Loucy (cell line): ENCODE measurements around the gene PRR23E.

Experiments
- H2AFZ ChIP-seq: fragments of 200-600 bp; sonication (generic); 2 replicates; pipeline ENCODE4 v1.6.0; 2016; ENCODE audit warnings: antibody characterized with exemption, mild to moderate bottlenecking, low read length, moderate library complexity
- H3F3A ChIP-seq: fragments of 200-600 bp; 2 replicates; pipeline ENCODE4 v1.6.0; 2016; ENCODE audit warnings: antibody characterized with exemption, low read depth, mild to moderate bottlenecking
- H3K27me3 ChIP-seq: fragments of 200-600 bp; sonication (generic); 2 replicates; pipeline ENCODE4 v1.6.1; 2014; ENCODE audit warnings: low read length, mild to moderate bottlenecking; ENCODE audit not compliant: insufficient read depth, poor library complexity, severe bottlenecking
- H3K36me3 ChIP-seq: fragments of 200-600 bp; sonication (generic); 2 replicates; pipeline ENCODE4 v1.6.1; 2016; ENCODE audit warnings: low read length; ENCODE audit not compliant: insufficient read depth
- H3K4me1 ChIP-seq: fragments of 200-600 bp; sonication (generic); 2 replicates; pipeline ENCODE4 v1.5.1; 2014; ENCODE audit warnings: low read length, mild to moderate bottlenecking; ENCODE audit not compliant: insufficient read depth, poor library complexity, severe bottlenecking
- H3K4me2 ChIP-seq: fragments of 200-600 bp; sonication (generic); 2 replicates; pipeline ENCODE4 v1.6.0; 2014; ENCODE audit warnings: antibody characterized with exemption, low read length, low read depth, mild to moderate bottlenecking; ENCODE audit not compliant: poor library complexity, severe bottlenecking
- H3K4me3 ChIP-seq: fragments of 200-600 bp; sonication (generic); 2 replicates; pipeline ENCODE4 v1.5.1; 2014; ENCODE audit warnings: low read length, mild to moderate bottlenecking, mixed read lengths; ENCODE audit not compliant: poor library complexity, severe bottlenecking
- H3K79me2 ChIP-seq: fragments of 200-600 bp; sonication (generic); 2 replicates; pipeline ENCODE4 v1.6.1; 2014; ENCODE audit warnings: low read length; ENCODE audit not compliant: insufficient read depth
- H3K9ac ChIP-seq: fragments of 200-600 bp; sonication (generic); 2 replicates; pipeline ENCODE4 v1.6.0; 2014; ENCODE audit warnings: mild to moderate bottlenecking, low read depth, low read length, moderate library complexity; ENCODE audit not compliant: poor library complexity, severe bottlenecking
- H3K9me2 ChIP-seq: fragments of 200-600 bp; sonication (generic); replicated peaks from 2 replicates; pipeline ENCODE4 v1.6.1; 2016; ENCODE audit warnings: low read depth, low read length, mixed read lengths
- H3K9me3 ChIP-seq: fragments of 200-600 bp; sonication (generic); 2 replicates; pipeline ENCODE4 v1.6.1; 2014; ENCODE audit warnings: mild to moderate bottlenecking, antibody characterized with exemption, low read length, low read depth; ENCODE audit not compliant: insufficient read depth
- H4K20me1 ChIP-seq: fragments of 200-600 bp; sonication (generic); 2 replicates; pipeline ENCODE4 v1.6.0; 2014; ENCODE audit warnings: antibody characterized with exemption, low read length, mild to moderate bottlenecking; ENCODE audit not compliant: insufficient read depth, poor library complexity, severe bottlenecking
- CTCF ChIP-seq: fragments of 200-600 bp; sonication (generic); conservative IDR thresholded peaks from 2 replicates; pipeline ENCODE4 v1.5.1; 2014; ENCODE audit warnings: mild to moderate bottlenecking, antibody characterized with exemption, low read length
- EZH2phosphoT487 ChIP-seq: fragments of 200-600 bp; IDR thresholded peaks from 2 replicates; pipeline ENCODE4 v1.6.1; 2018; ENCODE audit warnings: antibody characterized with exemption, mild to moderate bottlenecking, moderate library complexity, borderline replicate concordance

The PRR23E gene

GRCh38 chr3:127221446-127222035 is 28.6 kb downstream of the PRR23E start:
- H3K4me2 ChIP-seq: peak overlapping the region; percentile 71
- H4K20me1 ChIP-seq: no peaks in the 10 kb centered on the region
- H3K9ac ChIP-seq: peak overlapping the region; percentile 60
- peaks cover 13% of the 10 kb centered on the region for H3K9me3 ChIP-seq
- H3K4me1 ChIP-seq: peaks cover 92% of the 10 kb centered on the region
- H3K27me3 ChIP-seq: no peaks in the 10 kb centered on the region
- H3F3A ChIP-seq: no peaks in the 10 kb centered on the region; the same call in 1 of the 2 replicates
- H3K79me2 ChIP-seq: peaks cover 73% of the 10 kb centered on the region
- no peaks in the 10 kb centered on the region for H3K36me3 ChIP-seq
- no peak overlapping the region for H2AFZ ChIP-seq
- TF ChIP-seq EZH2phosphoT487 (no peak), CTCF (no peak)
- no peaks in the 10 kb centered on the region for H3K9me2 ChIP-seq
- H3K4me3 ChIP-seq: no peak overlapping the region

- peaks cover 67% of the 10 kb centered on the region for H3K79me2 ChIP-seq
- TF ChIP-seq CTCF: no peak
- no peak for TF ChIP-seq EZH2phosphoT487
- no peaks in the 10 kb centered on the region for H3K36me3 ChIP-seq
- no peaks in the 10 kb centered on the region for H4K20me1 ChIP-seq
- no peaks in the 10 kb centered on the region; the same call in 1 of the 2 replicates for H3F3A ChIP-seq
- peak overlapping the region; percentile 60 for H3K9ac ChIP-seq
- H3K27me3 ChIP-seq: no peaks in the 10 kb centered on the region
- peak overlapping the region; percentile 71 for H3K4me2 ChIP-seq
- H2AFZ ChIP-seq: no peak overlapping the region
- no peak overlapping the region for H3K4me3 ChIP-seq
- H3K4me1 ChIP-seq: peaks cover 90% of the 10 kb centered on the region
- no peaks in the 10 kb centered on the region for H3K9me2 ChIP-seq
- peaks cover 13% of the 10 kb centered on the region for H3K9me3 ChIP-seq
Observed at GRCh38 chr3:127222163-127222562, 29.2 kb downstream of the PRR23E start.

GRCh38 chr3:127222664-127223063 is 29.7 kb downstream of the PRR23E start:
- Histone ChIP-seq H3K27me3 (no peaks in the 10 kb centered on the region), H3K4me2 (peak overlapping the region; percentile 71), H3F3A (no peaks in the 10 kb centered on the region; the same call in 1 of the 2 replicates), H3K9me3 (peaks cover 13% of the 10 kb centered on the region), H3K4me3 (peak overlapping the region; percentile 72), H3K9me2 (no peaks in the 10 kb centered on the region), H3K36me3 (no peaks in the 10 kb centered on the region), H3K9ac (peak overlapping the region; percentile 60), H2AFZ (no peak overlapping the region), H3K79me2 (peaks cover 62% of the 10 kb centered on the region), H4K20me1 (no peaks in the 10 kb centered on the region), H3K4me1 (peaks cover 85% of the 10 kb centered on the region)
- no peak for TF ChIP-seq CTCF
